Stimulated activated CD4-positive, alpha-beta T cell treated with anti-CD3 and anti-CD28 coated beads, Interleukin-12 subunit alpha, Interleukin-12 subunit beta, amount 100 ng/mL, for 4 hours (primary cell): Measurements from ENCODE around the gene RTN4.

Experiments used
- DNase-seq: peaks from one replicate; pipeline ENCODE4 v3.0.0-alpha.2; 2020

Gene RTN4

GRCh38 chr2:54948120-54948519, 102.1 kb downstream of the RTN4 start:
- DNase-seq = no peak

- no peak for DNase-seq
Observed at GRCh38 chr2:54947646-54948045, 102.6 kb downstream of the RTN4 start.

GRCh38 chr2:54947136-54947535, 103.1 kb downstream of the RTN4 start:
- DNase-seq = no peak

- no peak for DNase-seq
Observed at GRCh38 chr2:54946220-54946805, 103.9 kb downstream of the RTN4 start.

- DNase-seq = no peak
Observed at GRCh38 chr2:54945391-54946219, 104.6 kb downstream of the RTN4 start.

- DNase-seq = no peak
Observed at GRCh38 chr2:54944724-54945326, 105.4 kb downstream of the RTN4 start.

GRCh38 chr2:54942373-54942772, 107.9 kb downstream of the RTN4 start:
- no peak for DNase-seq

GRCh38 chr2:54941248-54941984, 108.8 kb downstream of the RTN4 start:
- no peak for DNase-seq

- DNase-seq = no peak
Observed at GRCh38 chr2:54940723-54941122, 109.5 kb downstream of the RTN4 start.

GRCh38 chr2:54939446-54940118, 110.7 kb downstream of the RTN4 start:
- DNase-seq = no peak

- DNase-seq = no peak
Observed at GRCh38 chr2:54936766-54937165, 113.5 kb downstream of the RTN4 start.

- no peak for DNase-seq
Observed at GRCh38 chr2:54935389-54935788, 114.9 kb downstream of the RTN4 start.

GRCh38 chr2:54931473-54931872, 118.8 kb downstream of the RTN4 start:
- no peak for DNase-seq

- DNase-seq = no peak
Observed at GRCh38 chr2:54928719-54929118, 121.5 kb downstream of the RTN4 start.

GRCh38 chr2:54927751-54928615, 122.3 kb downstream of the RTN4 start:
- DNase-seq = no peak

GRCh38 chr2:54927085-54927750, 123.0 kb downstream of the RTN4 start:
- no peak for DNase-seq

GRCh38 chr2:54925022-54925421, 125.2 kb downstream of the RTN4 start:
- no peak for DNase-seq

- no peak for DNase-seq
Observed at GRCh38 chr2:54924121-54924520, 126.1 kb downstream of the RTN4 start.
